ENCODE measurements around the gene PTPN2. TPM values are rescaled to one million over a fixed set of nuclear protein-coding genes. Genes with fewer than 3 reads are reported as not detected.

PTPN2 gene
- total RNA-seq, 2 donors from 2014 or later, result 13.2 to 14.3 TPM

DNA sequence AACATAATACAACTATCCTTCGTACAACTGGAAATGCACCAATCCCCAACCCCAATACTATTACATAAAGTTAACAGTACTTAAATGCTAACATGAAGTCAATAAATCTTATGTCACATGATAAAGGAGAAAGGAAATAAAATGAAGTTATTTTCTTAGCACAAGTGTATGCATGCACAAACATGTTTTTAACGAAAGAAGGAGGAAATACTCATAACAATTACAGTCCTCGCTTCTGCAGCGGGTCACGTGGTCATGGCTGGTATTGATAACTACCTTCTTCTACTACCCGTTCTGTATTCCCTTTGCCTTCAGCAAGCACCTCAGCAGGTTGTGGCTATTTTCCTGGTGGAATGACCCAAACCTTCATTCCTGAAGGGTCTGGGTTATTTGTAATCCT, 129.5 kb downstream of the PTPN2 start:
- no peaks in the 10 kb centered on the region for H3K27me3 ChIP-seq
- H3K36me3 ChIP-seq, result no peaks in the 10 kb centered on the region
- no peak for DNase-seq (ENCODE audit: low spot score)
- H3K4me3 ChIP-seq, result no peak overlapping the region
- H3K4me1 ChIP-seq, result no peaks in the 10 kb centered on the region
- TF ChIP-seq CTCF (IDR thresholded peaks at IDR 0.05), result no peak
- no peak overlapping the region for H3K27ac ChIP-seq
- no peaks in the 10 kb centered on the region for H3K9me3 ChIP-seq

GRCh38 chr18:12751891-12752290, 132.1 kb downstream of the PTPN2 start:
- no peak overlapping the region for H3K4me3 ChIP-seq
- H3K4me1 ChIP-seq, result no peaks in the 10 kb centered on the region
- no peaks in the 10 kb centered on the region for H3K27me3 ChIP-seq
- H3K9me3 ChIP-seq, result no peaks in the 10 kb centered on the region
- no peak for TF ChIP-seq CTCF (IDR thresholded peaks at IDR 0.05)
- DNase-seq (ENCODE audit: low spot score), result no peak
- H3K36me3 ChIP-seq, result no peaks in the 10 kb centered on the region
- no peak overlapping the region for H3K27ac ChIP-seq

DNA sequence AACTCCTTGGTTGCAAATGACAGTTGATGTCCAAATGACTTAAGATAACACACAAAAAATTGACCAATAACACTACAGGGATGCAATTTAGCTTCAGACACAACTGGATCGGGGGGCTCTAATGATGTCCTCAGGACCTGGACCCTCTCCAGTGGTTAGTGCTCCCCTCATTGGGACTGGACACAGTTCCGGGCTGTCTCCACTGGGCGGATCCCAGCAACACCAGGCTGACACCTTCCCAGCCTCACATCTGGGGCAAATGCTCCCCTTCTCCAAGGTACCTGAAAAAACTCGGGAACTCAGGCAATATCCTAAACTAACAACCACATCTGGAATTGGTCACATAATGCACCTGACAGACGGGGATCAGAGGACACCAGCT, 132.5 kb downstream of the PTPN2 start:
- DNase-seq (ENCODE audit: low spot score), result no peak
- Histone ChIP-seq H3K36me3 (no peaks in the 10 kb centered on the region), H3K4me1 (no peaks in the 10 kb centered on the region), H3K27me3 (no peaks in the 10 kb centered on the region), H3K4me3 (no peak overlapping the region), H3K9me3 (no peaks in the 10 kb centered on the region), H3K27ac (no peak overlapping the region)
- no peak for TF ChIP-seq CTCF (IDR thresholded peaks at IDR 0.05)

GRCh38 chr18:12750715-12751502, 133.1 kb downstream of the PTPN2 start:
- H3K27ac ChIP-seq, result no peak overlapping the region
- no peak for DNase-seq (ENCODE audit: low spot score)
- no peaks in the 10 kb centered on the region for H3K36me3 ChIP-seq
- no peaks in the 10 kb centered on the region for H3K4me1 ChIP-seq
- no peaks in the 10 kb centered on the region for H3K9me3 ChIP-seq
- no peaks in the 10 kb centered on the region for H3K27me3 ChIP-seq
- TF ChIP-seq CTCF (IDR thresholded peaks at IDR 0.05), result no peak
- H3K4me3 ChIP-seq, result no peak overlapping the region

DNA sequence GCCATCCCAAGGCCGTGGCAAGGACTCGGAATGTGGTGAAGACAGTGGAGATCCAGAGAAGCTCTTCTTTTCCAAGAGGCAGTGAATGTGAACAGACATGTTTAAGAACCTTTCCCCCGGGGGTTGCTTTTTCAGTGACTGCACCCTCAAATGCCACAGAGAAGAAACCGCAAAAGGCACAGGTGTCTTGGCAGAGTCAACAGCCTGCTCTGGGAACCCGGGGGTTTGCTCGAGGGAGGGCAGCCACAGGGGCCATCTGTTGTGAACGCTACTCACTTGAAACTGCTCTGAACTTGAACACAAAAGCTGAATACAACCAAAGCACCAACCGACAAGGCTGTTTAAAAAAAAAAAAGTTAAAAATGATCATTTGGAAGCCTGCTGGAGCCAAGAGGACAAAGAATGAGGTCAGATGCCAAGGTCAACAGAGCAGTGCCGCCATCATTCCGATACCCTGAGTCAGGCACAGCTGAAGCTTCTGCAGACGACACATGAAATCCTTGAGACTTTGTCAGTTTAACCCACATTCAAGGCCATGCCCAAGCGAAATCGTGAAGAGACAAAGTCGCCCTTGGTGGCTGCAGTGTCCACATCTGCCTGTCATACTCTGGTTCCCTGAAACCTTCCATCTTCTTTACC, 133.8 kb downstream of the PTPN2 start:
- Histone ChIP-seq H3K4me1 (no peaks in the 10 kb centered on the region), H3K27ac (no peak overlapping the region), H3K4me3 (no peak overlapping the region), H3K36me3 (no peaks in the 10 kb centered on the region), H3K9me3 (no peaks in the 10 kb centered on the region), H3K27me3 (no peaks in the 10 kb centered on the region)
- no peak for TF ChIP-seq CTCF (IDR thresholded peaks at IDR 0.05)
- no peak for DNase-seq (ENCODE audit: low spot score)

Data from right atrium auricular region (tissue), 2 donors.